HEK293 (cell line): ENCODE measurements around the gene IRAK3.

Source experiments
- CTCF ChIA-PET: fragments of 350-600 bp; formaldehyde crosslinking; extraction: SDS; loops from one replicate; lab custom pipeline; 2021; ENCODE audit warnings: antibody characterized with exemption; lab: Yijun Ruan, JAX
- POLR2A ChIA-PET: fragments of 300-600 bp; formaldehyde crosslinking; extraction: SDS; loops from one replicate; lab custom pipeline; 2020; ENCODE audit warnings: antibody characterized with exemption, inconsistent platforms; lab: Yijun Ruan, JAX
- H3K27ac ChIP-seq: fragments of 200-500 bp; sonication (Bioruptor generic); 2 replicates; pipeline ENCODE4 v1.5.1; 2014; ENCODE audit warnings: low read depth, low read length, control low read depth, inconsistent platforms; ENCODE audit errors: extremely low read depth
- H3K36me3 ChIP-seq, 2 experiments: fragments of 200-500 bp in 1 of 2; sonication (Bioruptor generic) in 1 of 2; 1 replicate in 1 of 2; 2 replicates in 1 of 2; pipeline ENCODE4 v1.5.1; 2014 to 2017; ENCODE audit warnings: inconsistent platforms in 2 of 2, low read length in 2 of 2; ENCODE audit not compliant: control insufficient read depth in 2 of 2, insufficient read depth in 1 of 2
- H3K4me1 ChIP-seq: fragments of 200-500 bp; sonication (Bioruptor generic); 2 replicates; pipeline ENCODE4 v1.5.1; 2014; ENCODE audit warnings: mild to moderate bottlenecking, low read length, inconsistent platforms; ENCODE audit not compliant: control insufficient read depth, insufficient read depth
- H3K4me3 ChIP-seq: 2 replicates; pipeline ENCODE4 v1.5.1; 2011; ENCODE audit warnings: low read depth, mild to moderate bottlenecking, control low read depth, low read length, moderate library complexity
- H3K9me3 ChIP-seq: fragments of 200-500 bp; sonication (Bioruptor generic); 2 replicates; pipeline ENCODE4 v1.5.1; 2014; ENCODE audit warnings: low read depth, low read length, inconsistent platforms; ENCODE audit not compliant: control insufficient read depth, insufficient read depth
- KLF9 ChIP-seq: fragments of 450-650 bp; formaldehyde crosslinking; IDR thresholded peaks from 2 replicates; pipeline ENCODE4 v1.5.1; 2016; ENCODE audit warnings: missing biosample characterization, missing genetic modification characterization, low read depth
- MEIS1 ChIP-seq: sonication (generic); formaldehyde crosslinking; IDR thresholded peaks from 2 replicates; pipeline ENCODE4 v1.8.1; 2022; ENCODE audit warnings: missing genetic modification reagents, mild to moderate bottlenecking, borderline replicate concordance
- SCRT2 ChIP-seq: fragments of 450-650 bp; formaldehyde crosslinking; IDR thresholded peaks from 2 replicates; pipeline ENCODE4 v1.5.1; 2016; ENCODE audit warnings: missing biosample characterization, missing genetic modification characterization
- SP3 ChIP-seq: fragments of 450-650 bp; formaldehyde crosslinking; IDR thresholded peaks from 2 replicates; pipeline ENCODE4 v1.5.1; 2016; ENCODE audit warnings: missing biosample characterization, missing genetic modification characterization
- ZIC2 ChIP-seq: fragments of 450-650 bp; formaldehyde crosslinking; IDR thresholded peaks from 2 replicates; pipeline ENCODE4 v1.5.1; 2016; ENCODE audit warnings: missing biosample characterization, missing genetic modification characterization
- ZNF146 ChIP-seq: fragments of 450-650 bp; formaldehyde crosslinking; IDR thresholded peaks from 2 replicates; pipeline ENCODE4 v1.5.1; 2016; ENCODE audit warnings: missing biosample characterization, missing genetic modification characterization
- ZNF157 ChIP-seq: fragments of 450-650 bp; formaldehyde crosslinking; IDR thresholded peaks from 2 replicates; pipeline ENCODE4 v1.5.1; 2016; ENCODE audit warnings: missing biosample characterization, missing genetic modification characterization
- ZNF248 ChIP-seq: fragments of 450-650 bp; formaldehyde crosslinking; IDR thresholded peaks from 2 replicates; pipeline ENCODE4 v1.5.1; 2017; ENCODE audit warnings: missing biosample characterization, missing genetic modification characterization
- ZNF292 ChIP-seq: fragments of 450-650 bp; formaldehyde crosslinking; IDR thresholded peaks from 2 replicates; pipeline ENCODE4 v1.5.1; 2016; ENCODE audit warnings: low read depth, missing biosample characterization, missing genetic modification characterization, borderline replicate concordance
- ZNF335 ChIP-seq: fragments of 450-650 bp; formaldehyde crosslinking; conservative IDR thresholded peaks from 2 replicates; pipeline ENCODE4 v1.5.1; 2016; ENCODE audit warnings: missing biosample characterization, missing genetic modification characterization
- ZNF341 ChIP-seq: fragments of 450-650 bp; formaldehyde crosslinking; IDR thresholded peaks from 2 replicates; pipeline ENCODE4; 2016; ENCODE audit warnings: low read depth, missing biosample characterization, missing genetic modification characterization
- ZNF433 ChIP-seq: fragments of 450-650 bp; formaldehyde crosslinking; IDR thresholded peaks from 2 replicates; pipeline ENCODE4 v1.5.1; 2016; ENCODE audit warnings: missing biosample characterization, missing genetic modification characterization, low read depth
- ZNF501 ChIP-seq: fragments of 450-650 bp; formaldehyde crosslinking; IDR thresholded peaks from 2 replicates; pipeline ENCODE4 v1.5.1; 2016; ENCODE audit warnings: missing biosample characterization, missing genetic modification characterization
- ZNF623 ChIP-seq: fragments of 450-650 bp; formaldehyde crosslinking; IDR thresholded peaks from 2 replicates; pipeline ENCODE4 v1.5.1; 2016; ENCODE audit warnings: missing biosample characterization, missing genetic modification characterization
- ZSCAN30 ChIP-seq: fragments of 450-650 bp; IDR thresholded peaks from 2 replicates; pipeline ENCODE4 v1.5.1; 2018; ENCODE audit warnings: missing biosample characterization, mild to moderate bottlenecking, missing genetic modification characterization, moderate library complexity
- TF ChIP-seq, protein P1 (sequence below): fragments of 450-650 bp; formaldehyde crosslinking; IDR thresholded peaks from 2 replicates; pipeline ENCODE4 v1.5.1; 2016; ENCODE audit warnings: missing biosample characterization, missing genetic modification characterization
- TF ChIP-seq, protein P2 (sequence below): fragments of 450-650 bp; formaldehyde crosslinking; IDR thresholded peaks from 2 replicates; pipeline ENCODE4 v1.5.1; 2016; ENCODE audit warnings: missing biosample characterization, missing genetic modification characterization, low read depth
- TF ChIP-seq, protein P3 (sequence below): fragments of 450-650 bp; formaldehyde crosslinking; IDR thresholded peaks from 2 replicates; pipeline ENCODE4 v1.5.1; 2016; ENCODE audit warnings: missing biosample characterization, missing genetic modification characterization
- TF ChIP-seq, protein P4 (sequence below): fragments of 450-650 bp; formaldehyde crosslinking; IDR thresholded peaks from 2 replicates; pipeline ENCODE4 v1.5.1; 2016; ENCODE audit warnings: missing biosample characterization, missing genetic modification characterization

Gene IRAK3

DNA sequence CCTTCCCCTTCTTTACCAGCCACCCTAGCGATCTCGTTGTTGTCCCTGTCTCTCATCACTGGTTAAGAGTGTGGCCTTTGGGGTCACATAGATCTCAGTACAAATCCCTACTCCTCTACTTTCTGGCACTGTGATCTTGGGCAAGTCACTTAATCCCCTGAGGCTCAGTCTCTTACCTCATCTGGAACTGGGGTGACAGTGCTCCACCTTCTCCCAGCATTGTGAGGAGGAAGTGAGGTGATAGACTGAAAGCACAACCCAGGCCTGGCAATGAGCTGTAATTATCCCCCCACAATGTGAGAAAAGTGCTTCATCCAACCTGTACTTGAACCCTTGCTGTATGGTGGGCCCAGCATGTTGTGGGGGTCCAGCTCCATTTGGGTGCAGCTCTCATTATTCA, 48.0 kb downstream of the IRAK3 start (continued):
- TF ChIP-seq ZNF157 (tag by site-specific recombination) (no peak), KLF9 (tag by site-specific recombination) (no peak), MEIS1 (no peak), ZNF292 (no peak), ZNF341 (tag by site-specific recombination) (no peak), ZNF248 (tag by site-specific recombination) (no peak), SP3 (tag by site-specific recombination) (no peak)
- TF ChIP-seq, protein P1, sequence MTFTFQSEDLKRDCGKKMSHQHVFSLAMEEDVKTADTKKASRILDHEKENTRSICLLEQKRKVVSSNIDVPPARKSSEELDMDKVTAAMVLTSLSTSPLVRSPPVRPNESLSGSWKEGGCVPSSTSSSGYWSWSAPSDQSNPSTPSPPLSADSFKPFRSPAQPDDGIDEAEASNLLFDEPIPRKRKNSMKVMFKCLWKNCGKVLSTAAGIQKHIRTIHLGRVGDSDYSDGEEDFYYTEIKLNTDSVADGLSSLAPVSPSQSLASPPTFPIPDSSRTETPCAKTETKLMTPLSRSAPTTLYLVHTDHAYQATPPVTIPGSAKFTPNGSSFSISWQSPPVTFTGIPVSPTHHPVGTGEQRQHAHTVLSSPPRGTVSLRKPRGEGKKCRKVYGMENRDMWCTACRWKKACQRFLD (tag by site-specific recombination): no peak
- TF ChIP-seq, protein P2, sequence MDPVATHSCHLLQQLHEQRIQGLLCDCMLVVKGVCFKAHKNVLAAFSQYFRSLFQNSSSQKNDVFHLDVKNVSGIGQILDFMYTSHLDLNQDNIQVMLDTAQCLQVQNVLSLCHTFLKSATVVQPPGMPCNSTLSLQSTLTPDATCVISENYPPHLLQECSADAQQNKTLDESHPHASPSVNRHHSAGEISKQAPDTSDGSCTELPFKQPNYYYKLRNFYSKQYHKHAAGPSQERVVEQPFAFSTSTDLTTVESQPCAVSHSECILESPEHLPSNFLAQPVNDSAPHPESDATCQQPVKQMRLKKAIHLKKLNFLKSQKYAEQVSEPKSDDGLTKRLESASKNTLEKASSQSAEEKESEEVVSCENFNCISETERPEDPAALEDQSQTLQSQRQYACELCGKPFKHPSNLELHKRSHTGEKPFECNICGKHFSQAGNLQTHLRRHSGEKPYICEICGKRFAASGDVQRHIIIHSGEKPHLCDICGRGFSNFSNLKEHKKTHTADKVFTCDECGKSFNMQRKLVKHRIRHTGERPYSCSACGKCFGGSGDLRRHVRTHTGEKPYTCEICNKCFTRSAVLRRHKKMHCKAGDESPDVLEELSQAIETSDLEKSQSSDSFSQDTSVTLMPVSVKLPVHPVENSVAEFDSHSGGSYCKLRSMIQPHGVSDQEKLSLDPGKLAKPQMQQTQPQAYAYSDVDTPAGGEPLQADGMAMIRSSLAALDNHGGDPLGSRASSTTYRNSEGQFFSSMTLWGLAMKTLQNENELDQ (tag by site-specific recombination): no peak

DNA sequence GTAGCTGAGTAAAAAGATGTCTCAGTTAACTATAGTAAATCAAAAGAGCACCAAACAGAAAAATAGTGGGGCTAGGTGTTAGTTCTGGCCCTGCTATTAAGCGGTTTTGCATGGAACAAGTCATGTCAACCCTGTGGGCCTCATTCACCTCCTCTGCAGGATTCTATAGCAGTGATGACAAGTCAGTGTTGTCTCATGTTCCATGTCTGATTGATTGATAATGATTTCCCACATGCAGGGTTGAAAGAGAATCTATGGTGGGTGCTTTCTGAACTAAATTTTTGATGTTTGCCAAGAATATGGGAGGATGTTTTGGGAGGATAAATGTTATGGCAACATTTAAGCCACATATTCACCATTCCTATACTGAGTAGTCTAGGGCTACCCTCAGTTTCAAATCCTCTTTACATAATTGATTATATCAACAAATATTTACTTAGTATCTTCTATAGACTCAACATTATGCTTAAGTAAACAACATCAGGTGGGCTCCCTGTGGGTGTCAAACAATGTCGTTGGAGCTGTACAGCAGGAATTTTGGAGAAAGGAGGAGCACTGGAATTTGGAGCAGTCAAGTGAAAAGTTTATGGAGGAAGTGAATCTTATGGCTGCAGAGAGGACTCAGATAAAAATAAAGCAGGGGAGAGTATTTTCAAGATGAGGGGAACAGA, 48.6 kb downstream of the IRAK3 start:
- CTCF ChIA-PET: interaction anchor here (0.7 to 0.9 kb wide), 2 partner anchors 92 to 428 kb away, joined by 3 to 4 read pairs; no protein-coding TSS in a partner anchor
- POLR2A ChIA-PET: interaction anchor here (1.1 to 1.2 kb wide), 2 partner anchors 13 to 68 kb away, joined by 3 read pairs; partner anchors contain the start of gene TMBIM4
- peaks cover 10% of the 10 kb centered on the region for H3K4me1 ChIP-seq
- H3K4me3 ChIP-seq: no peak overlapping the region
- no peaks in the 10 kb centered on the region for H3K9me3 ChIP-seq
- H3K27ac ChIP-seq: no peak overlapping the region
- TF ChIP-seq ZNF433 (no peak), ZIC2 (tag by site-specific recombination) (0 out of 2 replicates have a peak, but pooled peaks have one; percentile 13)
- H3K36me3 ChIP-seq: no peaks in the 10 kb centered on the region

DNA sequence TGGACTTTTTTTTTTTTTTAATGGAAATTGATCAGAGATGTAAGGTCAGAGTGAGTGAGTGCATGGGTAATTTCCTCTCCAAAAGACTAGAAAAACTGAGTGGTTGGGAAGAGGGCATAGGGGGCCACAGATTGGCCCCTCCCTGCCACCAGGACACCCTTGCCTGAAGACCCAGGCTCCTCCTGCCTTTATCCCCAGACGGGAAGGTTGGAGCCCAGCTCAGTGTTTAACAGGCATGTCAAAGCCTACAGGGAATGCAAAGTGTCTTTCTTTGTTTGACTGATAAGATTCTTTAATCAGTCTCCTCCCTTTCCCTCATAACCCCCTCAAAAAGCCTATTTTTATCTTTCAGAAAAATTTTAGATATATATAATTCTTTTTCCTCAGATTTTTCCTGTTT, 50.3 kb downstream of the IRAK3 start:
- Histone ChIP-seq H3K36me3 (no peaks in the 10 kb centered on the region), H3K27ac (no peak overlapping the region), H3K4me3 (no peak overlapping the region), H3K9me3 (no peaks in the 10 kb centered on the region), H3K4me1 (peaks cover 10% of the 10 kb centered on the region)
- TF ChIP-seq ZSCAN30 (no peak), ZNF623 (tag by site-specific recombination) (no peak), ZNF335 (tag by site-specific recombination) (peak; percentile 51), ZNF146 (tag by site-specific recombination) (no peak), ZNF501 (tag by site-specific recombination) (no peak), SCRT2 (tag by site-specific recombination) (no peak)
- TF ChIP-seq, protein P3, sequence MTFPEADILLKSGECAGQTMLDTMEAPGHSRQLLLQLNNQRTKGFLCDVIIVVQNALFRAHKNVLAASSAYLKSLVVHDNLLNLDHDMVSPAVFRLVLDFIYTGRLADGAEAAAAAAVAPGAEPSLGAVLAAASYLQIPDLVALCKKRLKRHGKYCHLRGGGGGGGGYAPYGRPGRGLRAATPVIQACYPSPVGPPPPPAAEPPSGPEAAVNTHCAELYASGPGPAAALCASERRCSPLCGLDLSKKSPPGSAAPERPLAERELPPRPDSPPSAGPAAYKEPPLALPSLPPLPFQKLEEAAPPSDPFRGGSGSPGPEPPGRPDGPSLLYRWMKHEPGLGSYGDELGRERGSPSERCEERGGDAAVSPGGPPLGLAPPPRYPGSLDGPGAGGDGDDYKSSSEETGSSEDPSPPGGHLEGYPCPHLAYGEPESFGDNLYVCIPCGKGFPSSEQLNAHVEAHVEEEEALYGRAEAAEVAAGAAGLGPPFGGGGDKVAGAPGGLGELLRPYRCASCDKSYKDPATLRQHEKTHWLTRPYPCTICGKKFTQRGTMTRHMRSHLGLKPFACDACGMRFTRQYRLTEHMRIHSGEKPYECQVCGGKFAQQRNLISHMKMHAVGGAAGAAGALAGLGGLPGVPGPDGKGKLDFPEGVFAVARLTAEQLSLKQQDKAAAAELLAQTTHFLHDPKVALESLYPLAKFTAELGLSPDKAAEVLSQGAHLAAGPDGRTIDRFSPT (tag by site-specific recombination): no peak
- TF ChIP-seq, protein P4, sequence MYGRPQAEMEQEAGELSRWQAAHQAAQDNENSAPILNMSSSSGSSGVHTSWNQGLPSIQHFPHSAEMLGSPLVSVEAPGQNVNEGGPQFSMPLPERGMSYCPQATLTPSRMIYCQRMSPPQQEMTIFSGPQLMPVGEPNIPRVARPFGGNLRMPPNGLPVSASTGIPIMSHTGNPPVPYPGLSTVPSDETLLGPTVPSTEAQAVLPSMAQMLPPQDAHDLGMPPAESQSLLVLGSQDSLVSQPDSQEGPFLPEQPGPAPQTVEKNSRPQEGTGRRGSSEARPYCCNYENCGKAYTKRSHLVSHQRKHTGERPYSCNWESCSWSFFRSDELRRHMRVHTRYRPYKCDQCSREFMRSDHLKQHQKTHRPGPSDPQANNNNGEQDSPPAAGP (tag by site-specific recombination): no peak
- ChIA-PET POLR2A (no interaction called here), CTCF (no interaction called here)
